ENCODE data around the gene CAND1.

CAND1 gene

DNA sequence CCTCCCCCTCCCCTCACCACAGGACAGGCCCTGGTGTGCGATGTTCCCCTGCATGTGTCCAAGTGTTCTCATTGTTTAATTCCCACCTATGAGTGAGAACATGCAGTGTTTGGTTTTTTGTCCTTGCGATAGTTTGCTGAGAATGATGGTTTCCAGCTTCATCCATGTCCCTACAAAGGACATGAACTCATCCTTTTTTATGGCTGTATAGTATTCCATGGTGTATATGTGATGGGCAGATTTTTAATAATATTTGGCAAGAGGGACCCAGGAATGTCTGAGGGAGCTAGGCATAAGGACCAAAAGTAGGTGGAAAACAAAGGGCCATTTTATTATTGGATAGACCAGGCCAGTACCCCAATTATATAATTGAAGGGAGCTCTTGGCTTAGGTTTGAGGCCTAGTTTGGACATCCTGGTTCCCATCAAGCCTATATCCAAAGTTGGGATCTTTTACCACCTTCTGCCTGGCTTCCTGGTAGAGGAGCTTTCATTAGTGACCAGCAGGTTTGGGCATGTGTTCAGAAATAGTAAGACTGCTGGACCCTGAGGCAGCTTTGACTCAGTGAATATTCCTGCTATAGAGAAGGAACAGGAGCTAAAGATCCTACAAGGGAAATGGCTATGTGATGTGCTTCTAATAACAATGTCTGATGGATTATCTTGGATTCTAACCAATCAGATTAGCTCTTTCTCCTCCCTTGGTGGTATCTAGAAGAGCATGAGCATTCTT, 76.0 kb downstream of the CAND1 start:
- DNase-seq (ENCODE audit: low read depth) = no peak

DNA sequence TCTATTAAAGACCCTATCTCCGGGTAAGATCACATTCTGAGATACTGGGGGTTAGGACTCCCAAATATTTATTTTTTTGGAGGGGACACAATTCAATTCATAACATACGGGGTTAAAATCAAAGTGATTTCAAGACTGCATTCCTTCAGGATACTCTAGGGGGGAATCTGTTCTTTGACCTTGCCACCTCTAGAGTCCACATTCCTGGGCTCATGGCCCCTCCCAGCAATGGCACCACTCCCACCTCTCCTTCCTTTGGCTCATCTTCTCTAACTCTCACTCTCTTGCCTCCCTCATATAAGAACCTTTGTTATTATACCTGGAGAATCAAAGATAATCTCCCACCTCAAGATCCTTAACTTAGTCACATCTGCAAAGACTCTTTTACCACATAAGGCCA, 79.5 kb downstream of the CAND1 start:
- DNase-seq (ENCODE audit: low read depth) = no peak

DNA sequence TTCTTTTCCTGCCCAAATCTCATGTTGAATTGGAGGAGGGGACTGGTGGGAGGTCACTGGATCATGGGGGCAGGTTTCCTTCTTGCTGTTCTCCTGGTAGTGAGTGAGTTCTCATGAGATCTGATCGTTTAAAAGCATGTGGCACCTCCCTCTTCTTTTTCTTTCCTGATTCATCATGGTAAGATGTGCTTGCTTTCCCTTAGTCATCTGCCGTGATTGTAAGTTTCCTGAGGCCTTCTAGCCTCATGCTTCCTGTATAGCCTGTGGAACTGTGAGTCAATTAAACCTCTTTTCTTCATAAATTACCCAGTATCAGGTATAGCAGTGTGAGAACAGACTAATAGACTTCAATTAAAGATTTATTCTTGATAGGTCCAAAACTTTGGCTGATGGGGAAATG, 83.5 kb downstream of the CAND1 start:
- no peak for DNase-seq (ENCODE audit: low read depth)

DNA sequence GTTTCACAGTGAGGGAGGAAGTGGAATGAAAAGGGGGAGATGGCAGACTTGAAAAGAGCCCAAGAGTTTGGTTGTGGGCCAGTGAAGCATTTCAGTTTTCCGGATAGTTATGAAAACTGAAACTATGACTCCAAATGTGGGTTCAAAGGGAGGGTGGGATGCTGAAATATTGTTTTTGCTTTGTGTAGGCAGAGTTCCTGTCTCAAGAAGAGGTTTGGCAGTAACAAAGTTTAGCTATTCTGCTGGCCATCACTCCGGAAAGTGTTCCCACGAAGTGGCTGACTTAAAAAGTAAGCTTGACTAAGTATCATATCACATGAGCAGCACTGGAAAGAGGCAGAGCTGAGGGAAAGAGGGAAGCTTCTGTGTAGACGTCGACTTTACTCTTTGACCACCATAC, 85.2 kb downstream of the CAND1 start:
- DNase-seq (ENCODE audit: low read depth) = no peak

DNA sequence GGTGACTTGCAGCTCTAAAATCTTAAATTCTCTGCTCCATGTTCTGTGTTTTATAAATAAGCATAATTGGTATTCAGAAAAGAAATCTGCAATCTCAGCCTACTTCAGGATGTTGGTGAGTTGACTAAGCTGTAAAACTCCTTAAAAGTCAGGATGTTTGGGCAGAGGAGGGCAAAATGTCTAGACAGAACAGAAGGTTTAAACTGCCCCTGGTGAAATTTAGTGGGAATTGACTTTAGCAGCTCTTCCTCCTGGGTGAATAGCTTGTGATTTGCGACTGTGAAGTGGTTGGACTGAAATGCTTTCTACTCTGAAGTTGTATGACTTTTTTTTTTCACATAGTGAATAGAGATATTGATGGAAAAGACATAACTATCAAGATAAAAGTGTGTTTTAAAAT, 85.8 kb downstream of the CAND1 start:
- no peak for DNase-seq (ENCODE audit: low read depth)

DNA sequence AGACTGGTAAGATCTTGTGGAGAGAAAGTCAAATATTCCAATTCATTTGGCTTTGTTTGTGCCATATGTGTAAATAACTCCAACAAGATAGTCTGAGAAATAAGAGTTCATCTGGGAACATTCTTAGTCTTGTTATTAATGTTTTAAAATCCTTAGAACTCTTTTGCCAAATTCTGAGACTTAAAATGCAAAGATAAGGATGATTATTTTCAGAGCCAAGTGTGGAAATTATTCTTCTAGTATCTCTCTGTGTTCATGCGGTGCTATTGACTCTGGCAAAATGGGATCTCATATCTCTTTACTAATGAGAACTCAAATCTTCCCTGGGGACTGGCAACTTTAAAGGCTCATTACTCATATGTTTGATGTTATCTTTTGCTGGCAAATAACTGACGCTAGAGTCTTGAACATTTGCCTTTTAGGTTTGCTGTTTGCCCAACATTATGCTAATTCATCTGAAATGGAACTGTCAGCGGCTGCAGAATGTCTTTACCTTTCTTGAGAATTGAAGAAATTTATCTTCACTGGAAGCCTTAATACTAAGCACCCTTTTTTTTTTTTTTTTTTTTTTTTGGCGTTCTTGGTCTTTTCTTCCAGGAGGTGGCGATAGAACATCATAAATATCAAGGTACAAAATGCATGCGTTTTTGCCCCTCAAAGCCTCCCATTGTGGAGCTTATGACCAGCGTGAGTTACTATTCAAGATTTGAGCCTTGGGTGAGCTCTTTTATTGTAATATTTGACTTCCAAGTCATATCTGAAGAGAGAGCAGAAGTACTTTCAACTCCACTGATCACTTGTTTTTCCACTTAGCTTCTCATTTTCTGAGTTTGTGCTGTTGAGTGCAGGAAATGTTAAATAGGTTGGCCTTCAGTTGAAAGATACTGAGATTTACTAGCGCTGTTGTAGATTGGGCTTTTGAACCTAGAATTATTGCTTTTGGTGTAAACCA, 86.5 kb downstream of the CAND1 start:
- no peak for DNase-seq (ENCODE audit: low read depth)

DNA sequence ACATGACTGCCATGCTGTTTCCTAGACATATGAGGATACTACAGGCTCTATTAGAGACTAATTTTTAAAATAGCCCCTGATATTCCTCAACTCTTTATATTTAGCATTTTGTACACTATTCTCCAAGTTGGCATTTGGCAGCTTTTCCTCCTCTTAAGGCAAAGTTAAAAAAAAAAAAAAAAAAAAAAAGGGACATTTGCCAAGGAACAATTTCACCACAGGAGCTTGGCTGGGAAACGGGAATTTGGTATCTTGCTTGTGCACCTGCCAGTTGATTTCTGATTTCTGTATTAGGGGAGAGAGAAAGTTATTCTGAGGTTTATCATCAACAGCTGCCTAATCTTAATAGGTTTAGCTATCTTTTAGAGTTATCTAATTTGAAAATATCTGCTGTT, 87.2 kb downstream of the CAND1 start:
- no peak for DNase-seq (ENCODE audit: low read depth)

DNA sequence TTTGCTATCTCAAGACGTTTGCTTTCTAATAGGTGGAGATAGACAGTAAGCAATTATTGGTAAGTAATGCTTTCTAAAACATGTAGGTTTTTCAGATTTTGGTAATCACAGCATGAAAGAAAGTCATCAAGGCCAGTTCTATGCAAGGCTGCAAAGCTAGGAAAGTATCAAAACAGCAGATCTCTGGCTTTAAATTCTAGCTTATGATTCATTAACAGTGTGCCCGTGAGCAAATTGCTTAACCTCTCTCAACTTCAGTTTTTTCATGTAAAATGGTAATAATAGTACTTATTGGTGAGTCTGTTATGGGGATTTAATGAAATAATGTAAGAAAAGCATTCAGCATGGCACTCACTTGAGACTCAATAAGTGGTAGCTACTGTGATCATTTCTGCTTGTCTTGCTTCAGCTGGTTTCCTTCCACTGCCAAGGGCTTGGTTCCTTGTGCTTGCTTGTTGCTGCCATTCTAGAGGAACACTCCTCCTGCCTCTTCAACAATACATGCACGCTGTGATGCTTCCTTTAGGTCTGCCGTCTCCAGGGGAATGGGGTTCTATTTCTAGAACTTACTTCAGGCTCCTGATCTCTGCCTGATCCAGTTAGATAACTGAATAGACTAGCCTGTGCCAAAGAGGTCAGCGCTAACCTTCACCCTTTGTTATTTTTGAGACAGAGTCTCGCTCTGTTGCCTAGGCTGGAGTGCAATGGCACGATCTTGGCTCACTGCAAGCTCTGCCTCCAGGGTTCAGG, 88.4 kb downstream of the CAND1 start:
- no peak for DNase-seq (ENCODE audit: low read depth)

DNA sequence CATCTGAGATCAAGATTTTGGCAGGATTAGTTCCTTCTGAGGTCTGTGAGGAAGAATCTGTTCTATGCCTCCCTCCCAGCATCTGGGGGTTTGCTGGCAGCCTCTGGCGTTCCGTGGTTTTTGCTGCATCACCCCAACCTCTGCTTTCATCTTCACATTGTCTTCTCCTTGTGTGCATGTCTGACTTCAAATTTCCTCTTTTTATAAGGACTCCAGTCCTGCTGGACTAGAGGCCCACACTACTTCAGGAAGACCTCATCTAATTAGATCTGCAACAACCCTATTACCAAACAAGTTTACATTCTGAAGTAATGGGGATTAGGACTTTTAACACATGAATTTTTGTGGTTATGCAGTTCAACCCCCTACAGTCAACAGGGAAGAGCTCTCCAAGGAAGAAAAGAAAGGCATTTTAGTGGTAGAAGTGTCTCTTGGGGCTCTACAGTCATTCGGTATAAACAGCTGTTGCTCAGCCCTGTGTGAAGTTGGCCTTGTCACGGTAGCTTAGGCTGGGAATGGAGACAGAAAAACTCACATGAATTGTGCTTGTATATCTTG, 89.7 kb downstream of the CAND1 start:
- no peak for DNase-seq (ENCODE audit: low read depth)

DNA sequence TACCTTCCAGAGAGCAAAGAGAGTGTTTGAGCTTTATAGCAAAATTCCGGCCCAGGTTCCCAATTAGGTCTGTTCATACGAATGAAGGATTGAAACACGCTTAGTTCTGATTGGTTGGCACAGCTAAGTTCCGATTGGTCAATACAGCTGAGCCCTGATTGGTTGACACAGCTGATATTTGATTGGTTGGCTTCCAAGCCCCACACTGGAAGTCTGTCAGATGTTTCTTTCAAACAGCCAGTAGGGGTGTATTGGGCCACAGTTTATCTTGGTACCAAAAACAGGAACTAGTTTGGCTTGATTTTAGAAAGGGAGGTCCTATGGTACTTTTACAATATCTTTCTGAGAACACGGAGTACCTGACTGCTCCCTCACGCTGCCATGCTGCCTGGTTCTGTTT, 93.4 kb downstream of the CAND1 start:
- DNase-seq (ENCODE audit: low read depth) = no peak

DNA sequence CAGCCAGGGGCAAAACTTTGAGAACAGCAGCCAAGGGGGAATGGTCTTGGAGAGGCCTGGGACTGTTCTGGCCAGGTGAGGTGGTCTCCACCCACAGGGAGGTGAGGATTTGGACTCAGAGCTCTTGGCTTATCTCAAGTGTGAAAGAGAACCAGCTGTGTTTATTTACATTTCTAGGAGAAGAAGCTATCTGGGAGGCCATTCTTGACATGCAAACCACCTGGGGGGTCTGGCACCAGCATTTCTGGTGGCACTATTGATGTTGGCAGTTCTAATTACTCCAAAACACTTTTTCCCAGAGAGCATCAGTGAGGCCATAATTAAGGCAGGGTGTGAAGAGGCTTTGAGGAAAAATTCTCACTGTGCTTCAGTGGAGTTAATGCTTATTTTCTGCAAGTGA, 95.1 kb downstream of the CAND1 start:
- no peak for DNase-seq (ENCODE audit: low read depth)

DNA sequence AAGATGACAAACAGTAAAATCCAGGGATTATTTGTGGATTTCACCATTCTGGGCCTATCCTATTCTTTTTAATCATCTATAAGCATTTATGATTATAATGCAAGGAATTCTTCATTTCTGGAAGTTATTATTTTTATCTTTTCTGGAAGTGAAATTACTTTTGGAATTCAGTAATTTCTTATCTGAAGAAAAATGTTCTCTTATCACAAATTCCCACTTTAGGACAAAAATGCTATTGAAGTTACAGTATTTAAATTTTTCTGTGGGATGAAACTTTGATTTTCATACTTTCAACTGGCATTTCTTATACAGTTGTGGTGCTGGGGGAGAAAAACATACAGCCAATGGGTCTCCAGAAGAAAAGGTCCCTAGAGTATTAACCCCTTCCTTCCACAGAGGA, 96.0 kb downstream of the CAND1 start:
- DNase-seq (ENCODE audit: low read depth) = no peak

DNA sequence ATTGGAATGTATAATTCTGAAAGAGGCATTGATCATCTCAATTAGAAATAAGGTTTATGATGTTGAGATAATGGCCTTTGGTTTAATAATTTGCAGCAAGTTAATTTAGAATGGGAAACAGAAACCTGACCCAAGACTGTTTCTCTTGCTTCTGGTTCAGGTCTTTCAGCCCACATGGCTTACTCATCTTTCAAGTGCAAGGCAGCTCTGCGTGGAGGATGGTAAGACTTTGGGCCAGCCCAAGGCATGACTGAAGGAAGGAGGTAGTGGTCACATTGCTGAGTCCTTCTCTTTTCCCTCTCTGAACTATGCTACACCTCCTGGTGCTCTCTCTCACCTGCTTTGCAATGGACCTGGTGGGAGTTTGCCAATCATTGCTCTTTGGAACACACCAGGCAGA, 98.7 kb downstream of the CAND1 start:
- no peak for DNase-seq (ENCODE audit: low read depth)

Measured in stimulated activated CD8-positive, alpha-beta memory T cell treated with anti-CD3 and anti-CD28 coated beads, Interleukin-12 subunit alpha, Interleukin-12 subunit beta, amount 100 ng/mL, for 4 hours (primary cell).